Neural cell (in vitro differentiated cells): ENCODE measurements around the gene ALDH1L1. TPM values are rescaled to one million over a fixed set of nuclear protein-coding genes. Genes with fewer than 3 reads are reported as not detected.

ENCODE experiments used
- H2AFZ ChIP-seq: fragments of 200-600, 300-800 bp; sonication (generic), shearing (Covaris generic); 2 replicates; pipeline ENCODE4 v1.6.0; 2014; ENCODE audit warnings: low read depth, mild to moderate bottlenecking, antibody characterized with exemption, low read length, moderate library complexity
- H3F3A ChIP-seq: fragments of 200-600 bp; shearing (Covaris generic); 2 replicates; pipeline ENCODE4 v1.6.1; 2016; ENCODE audit warnings: mild to moderate bottlenecking, moderate library complexity, mixed read lengths, antibody characterized with exemption, low read length; ENCODE audit not compliant: insufficient read depth, poor library complexity, severe bottlenecking
- H3K27ac ChIP-seq: fragments of 200-600, 300-800 bp; sonication (generic), shearing (Covaris generic); 2 replicates; pipeline ENCODE4 v1.5.1; 2014; ENCODE audit warnings: mild to moderate bottlenecking, low read length, moderate library complexity
- H3K27me3 ChIP-seq: fragments of 300-800, 200-600 bp; sonication (generic), shearing (Covaris generic); 2 replicates; pipeline ENCODE4 v1.6.0; 2014; ENCODE audit warnings: mild to moderate bottlenecking, low read depth, low read length, moderate library complexity; ENCODE audit not compliant: insufficient read depth
- H3K36me3 ChIP-seq: fragments of 300-800, 200-600 bp; sonication (generic), shearing (Covaris generic); 2 replicates; pipeline ENCODE4 v1.5.1; 2014; ENCODE audit warnings: mild to moderate bottlenecking, antibody characterized with exemption, low read length, moderate library complexity; ENCODE audit not compliant: insufficient read depth
- H3K4me2 ChIP-seq: fragments of 300-800, 200-600 bp; sonication (generic), shearing (Covaris generic); 2 replicates; pipeline ENCODE4 v1.6.0; 2014; ENCODE audit warnings: mild to moderate bottlenecking, low read length
- H3K4me3 ChIP-seq: fragments of 300-800, 200-600 bp; sonication (generic), shearing (Covaris generic); 2 replicates; pipeline ENCODE4 v1.5.1; 2014; ENCODE audit warnings: mild to moderate bottlenecking, low read length, moderate library complexity
- H3K79me2 ChIP-seq: fragments of 200-600 bp; shearing (Covaris generic); replicated peaks from 2 replicates; pipeline ENCODE4 v1.6.0; 2014; ENCODE audit warnings: mild to moderate bottlenecking, low read length, moderate library complexity; ENCODE audit not compliant: insufficient read depth
- H3K9ac ChIP-seq: fragments of 300-800, 200-600 bp; sonication (generic), shearing (Covaris generic); 2 replicates; pipeline ENCODE4 v1.6.1; 2016; ENCODE audit warnings: mild to moderate bottlenecking, low read length, mixed read lengths
- H3K9me2 ChIP-seq: fragments of 200-600 bp; shearing (Covaris generic); 2 replicates; pipeline ENCODE4 v1.6.1; 2016; ENCODE audit warnings: mild to moderate bottlenecking, low read length, mixed read lengths; ENCODE audit not compliant: insufficient read depth
- H3K9me3 ChIP-seq: fragments of 200-600, 300-800 bp; sonication (generic), shearing (Covaris generic); 2 replicates; pipeline ENCODE4 v1.6.1; 2016; ENCODE audit warnings: mild to moderate bottlenecking, mixed run types, low read length, moderate library complexity, mixed read lengths
- H4K20me1 ChIP-seq: fragments of 200-600 bp; shearing (Covaris generic); 2 replicates; pipeline ENCODE4 v1.6.1; 2016; ENCODE audit warnings: mild to moderate bottlenecking, mixed run types; ENCODE audit not compliant: insufficient read depth
- CTCF ChIP-seq: fragments of 450-650 bp; IDR thresholded peaks from 2 replicates; pipeline ENCODE4 v1.5.1; 2014; ENCODE audit warnings: antibody characterized with exemption, mild to moderate bottlenecking, moderate library complexity; ENCODE audit not compliant: poor library complexity, severe bottlenecking
- EP300 ChIP-seq: fragments of 450-650 bp; conservative IDR thresholded peaks from 2 replicates; pipeline ENCODE4 v1.6.1; 2014; ENCODE audit warnings: antibody characterized with exemption, mild to moderate bottlenecking, moderate library complexity; ENCODE audit not compliant: poor library complexity, severe bottlenecking
- EZH2 ChIP-seq: fragments of 200-600, 300-800 bp; shearing (Covaris generic), sonication (generic); IDR thresholded peaks from 2 replicates; pipeline ENCODE4 v1.6.1; 2014; ENCODE audit warnings: antibody characterized with exemption, low read length, borderline replicate concordance, mild to moderate bottlenecking; ENCODE audit not compliant: insufficient read depth, poor library complexity, severe bottlenecking
- MXI1 ChIP-seq: fragments of 450-650 bp; conservative IDR thresholded peaks from 2 replicates; pipeline ENCODE4 v1.6.1; 2014; ENCODE audit warnings: antibody characterized with exemption, mild to moderate bottlenecking; ENCODE audit not compliant: poor library complexity, severe bottlenecking
- POLR2AphosphoS5 ChIP-seq: IDR thresholded peaks from 2 replicates; pipeline ENCODE4 v1.6.1; 2012
- RAD21 ChIP-seq: fragments of 450-650 bp; conservative IDR thresholded peaks from 2 replicates; pipeline ENCODE4 v1.6.1; 2014; ENCODE audit warnings: antibody characterized with exemption, mild to moderate bottlenecking, moderate library complexity
- REST ChIP-seq: IDR thresholded peaks from 2 replicates; pipeline ENCODE4 v1.6.1; 2012; ENCODE audit warnings: borderline replicate concordance
- SMC3 ChIP-seq: fragments of 450-650 bp; conservative IDR thresholded peaks from 2 replicates; pipeline ENCODE4 v1.6.1; 2014; ENCODE audit warnings: antibody characterized with exemption, mild to moderate bottlenecking, moderate library complexity; ENCODE audit not compliant: poor library complexity
- TAF1 ChIP-seq: IDR thresholded peaks from 2 replicates; pipeline ENCODE4 v1.6.1; 2012; ENCODE audit warnings: low read depth
- polyA plus RNA-seq: library from polyadenylated mRNA; depleted of rRNA; stranded (reverse); fragments of >200 nt; gene quantifications from 2 replicates; pipeline ENCODE4 v1.2.3, GENCODE V29; 2014

The ALDH1L1 gene
- polyA plus RNA-seq, 1 donor from 2014 or later, result not detected

GRCh38 chr3:126154391-126155279 lies 25.8 kb downstream of the ALDH1L1 start:
- H3K9me2 ChIP-seq, result no peaks in the 10 kb centered on the region
- H4K20me1 ChIP-seq, result no peaks in the 10 kb centered on the region
- H3K27me3 ChIP-seq, result no peaks in the 10 kb centered on the region
- no peaks in the 10 kb centered on the region for H3K9me3 ChIP-seq
- H3K4me2 ChIP-seq, result no peak overlapping the region
- H3K36me3 ChIP-seq, result no peaks in the 10 kb centered on the region
- H3K9ac ChIP-seq, result no peak overlapping the region
- no peak for TF ChIP-seq EZH2
- no peak for TF ChIP-seq RAD21
- H2AFZ ChIP-seq, result no peak overlapping the region
- no peaks in the 10 kb centered on the region for H3K79me2 ChIP-seq
- H3F3A ChIP-seq, result no peaks in the 10 kb centered on the region
- H3K27ac ChIP-seq, result no peak overlapping the region
- H3K4me3 ChIP-seq, result no peak overlapping the region

GRCh38 chr3:126153695-126154360 lies 26.6 kb downstream of the ALDH1L1 start:
- H3K79me2 ChIP-seq, result no peaks in the 10 kb centered on the region
- no peaks in the 10 kb centered on the region for H3F3A ChIP-seq
- no peak overlapping the region for H3K4me3 ChIP-seq
- no peaks in the 10 kb centered on the region for H3K27me3 ChIP-seq
- H3K4me2 ChIP-seq, result no peak overlapping the region
- H3K9me2 ChIP-seq, result no peaks in the 10 kb centered on the region
- H2AFZ ChIP-seq, result no peak overlapping the region
- no peak overlapping the region for H3K9ac ChIP-seq
- H4K20me1 ChIP-seq, result no peaks in the 10 kb centered on the region
- no peaks in the 10 kb centered on the region for H3K9me3 ChIP-seq
- H3K27ac ChIP-seq, result no peak overlapping the region
- no peaks in the 10 kb centered on the region for H3K36me3 ChIP-seq
- TF ChIP-seq TAF1 (no peak), EP300 (no peak), CTCF (no peak), POLR2AphosphoS5 (no peak), RAD21 (no peak), EZH2 (no peak), MXI1 (no peak), SMC3 (no peak), REST (no peak)
